NCI-H1105 (cell line): ENCODE results near the gene KRT7.
"Not testable (repeated sequence)": the region's sequence is repeated elsewhere in the genome, so short reads cannot be mapped to it uniquely, and the experiment has no call there.

ENCODE experiments used
- DNase-seq: peaks from one replicate; lab custom pipeline; 2025; lab: John Stamatoyannopoulos, UW

Gene KRT7

GRCh38 chr12:52278575-52279421 lies 45.8 kb downstream of the KRT7 start:
- DNase-seq = no peak

DNA sequence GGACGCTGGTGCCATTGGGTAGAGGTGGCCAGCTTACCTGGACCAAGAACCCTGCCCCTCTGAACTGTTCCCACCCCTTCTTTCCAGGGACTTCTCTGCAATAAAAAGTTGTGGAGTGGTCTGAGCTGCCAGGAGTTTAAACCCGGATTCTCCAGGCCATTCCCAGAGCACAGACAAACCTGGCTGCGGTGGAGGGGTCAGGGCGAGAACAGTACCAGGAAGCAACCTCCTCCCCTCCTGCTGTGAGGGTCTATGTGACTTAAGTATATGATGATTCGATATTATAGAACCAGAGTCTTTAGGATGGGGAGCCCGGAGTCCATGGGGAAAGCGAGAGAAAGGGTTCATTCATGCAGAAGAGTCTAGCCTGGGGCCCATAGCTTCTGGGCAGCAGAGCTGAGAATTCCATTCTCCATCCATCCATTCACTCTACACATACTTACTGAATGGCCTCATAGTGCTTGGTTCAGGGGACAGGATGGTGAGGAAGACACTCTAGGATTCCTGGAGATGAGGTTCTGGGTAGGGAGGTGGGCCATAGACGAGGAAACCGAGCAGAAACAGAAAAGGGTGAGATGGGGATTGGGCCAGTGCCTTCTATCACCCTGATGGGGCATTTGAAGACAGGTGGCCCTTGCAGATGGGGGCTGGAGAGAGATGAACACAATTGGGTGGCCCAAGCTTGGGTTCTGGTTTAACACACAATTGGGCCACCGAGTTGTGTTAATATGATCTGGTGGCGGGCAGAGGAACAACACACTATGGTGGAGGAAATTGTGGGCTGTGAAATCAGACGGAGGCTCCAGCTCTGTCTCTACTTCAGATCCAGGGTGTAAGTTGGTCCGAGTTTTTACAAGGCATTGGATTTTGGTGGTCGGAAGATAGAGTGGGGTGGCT lies 46.6 kb downstream of the KRT7 start:
- DNase-seq = no peak

GRCh38 chr12:52280319-52280795 lies 47.3 kb downstream of the KRT7 start:
- no peak for DNase-seq

- no peak for DNase-seq
These were observed 47.9 kb downstream of the KRT7 start for GRCh38 chr12:52280796-52281560.

- no peak for DNase-seq
These were observed 51.6 kb downstream of the KRT7 start for GRCh38 chr12:52284562-52285171.

GRCh38 chr12:52285172-52285745 lies 52.2 kb downstream of the KRT7 start:
- no peak for DNase-seq

DNA sequence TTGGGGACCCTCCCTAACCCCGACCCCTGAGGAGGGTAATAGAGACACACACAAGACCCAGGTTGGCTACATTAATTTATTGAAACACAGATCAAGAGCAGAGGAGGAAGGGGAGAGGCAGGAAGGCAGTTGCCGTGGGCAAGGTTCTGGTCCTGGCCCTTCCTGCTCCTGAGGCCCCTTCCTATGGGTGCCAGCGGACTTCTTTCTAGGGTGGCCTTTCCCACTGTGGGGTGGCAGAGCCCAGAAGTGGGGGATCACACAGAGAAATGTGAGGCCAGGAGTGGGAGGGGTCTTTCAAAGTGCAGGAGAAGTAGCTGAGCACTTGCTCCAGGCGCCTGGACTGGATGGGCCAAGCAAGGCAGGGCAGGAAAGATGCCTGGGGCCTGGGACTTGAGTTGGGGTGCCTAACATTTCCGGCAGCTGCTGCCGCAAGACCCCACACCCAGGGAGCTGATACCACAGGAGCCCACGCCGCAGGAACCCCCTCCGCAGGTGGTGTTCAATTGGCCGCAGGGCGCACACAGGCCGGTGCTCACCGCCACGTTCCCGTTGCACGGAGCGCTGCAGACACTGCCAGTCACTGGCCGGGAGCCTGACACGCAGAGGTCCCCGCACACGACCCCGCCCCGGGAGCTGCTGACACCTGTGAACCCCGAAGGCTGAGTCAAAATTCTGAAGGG lies 52.9 kb downstream of the KRT7 start:
- no peak for DNase-seq

DNA sequence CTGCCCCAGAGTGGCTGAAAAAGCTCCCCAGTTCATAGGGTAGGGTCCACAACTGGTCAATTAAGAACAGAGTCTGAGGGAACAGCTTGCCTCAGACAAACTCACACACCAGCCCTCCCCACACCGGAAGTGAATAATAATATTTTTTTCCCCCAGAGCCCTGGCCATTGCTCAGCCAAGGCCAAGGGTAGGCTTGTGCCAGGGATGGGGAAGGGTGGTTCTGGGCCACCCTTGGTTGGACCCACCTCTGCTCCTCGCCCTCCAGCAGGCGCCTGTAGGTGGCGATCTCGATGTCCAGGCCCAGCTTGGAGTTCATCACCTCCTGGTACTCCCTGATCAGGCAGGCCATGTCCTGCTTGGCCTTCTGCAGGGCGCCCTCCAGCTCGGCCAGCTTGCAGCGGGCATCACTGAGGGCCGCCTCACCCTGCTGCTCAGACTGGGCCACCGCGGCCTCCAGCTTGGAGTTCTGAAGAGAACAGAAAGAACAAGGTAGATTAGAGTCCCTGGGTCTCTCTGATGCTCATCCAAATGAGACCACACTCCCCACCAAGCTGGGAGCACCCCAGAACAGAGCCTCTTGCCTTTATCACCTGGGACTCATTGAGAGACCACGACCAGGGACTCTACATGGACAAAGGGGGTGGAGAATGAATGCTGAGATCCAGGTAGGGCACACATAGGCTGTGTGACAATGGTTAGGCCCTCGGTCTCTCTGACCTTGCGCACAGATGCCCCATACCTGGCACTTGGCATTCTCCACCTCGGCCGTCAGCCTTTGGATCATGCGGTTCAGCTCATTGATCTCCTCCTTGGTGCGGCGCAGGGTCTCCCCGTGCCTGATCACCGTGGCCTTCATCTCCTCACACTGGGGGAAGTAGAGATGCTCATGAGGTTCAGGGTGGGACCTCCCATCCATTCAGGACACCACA lies 54.1 kb downstream of the KRT7 start:
- DNase-seq = not testable (repeated sequence)

DNA sequence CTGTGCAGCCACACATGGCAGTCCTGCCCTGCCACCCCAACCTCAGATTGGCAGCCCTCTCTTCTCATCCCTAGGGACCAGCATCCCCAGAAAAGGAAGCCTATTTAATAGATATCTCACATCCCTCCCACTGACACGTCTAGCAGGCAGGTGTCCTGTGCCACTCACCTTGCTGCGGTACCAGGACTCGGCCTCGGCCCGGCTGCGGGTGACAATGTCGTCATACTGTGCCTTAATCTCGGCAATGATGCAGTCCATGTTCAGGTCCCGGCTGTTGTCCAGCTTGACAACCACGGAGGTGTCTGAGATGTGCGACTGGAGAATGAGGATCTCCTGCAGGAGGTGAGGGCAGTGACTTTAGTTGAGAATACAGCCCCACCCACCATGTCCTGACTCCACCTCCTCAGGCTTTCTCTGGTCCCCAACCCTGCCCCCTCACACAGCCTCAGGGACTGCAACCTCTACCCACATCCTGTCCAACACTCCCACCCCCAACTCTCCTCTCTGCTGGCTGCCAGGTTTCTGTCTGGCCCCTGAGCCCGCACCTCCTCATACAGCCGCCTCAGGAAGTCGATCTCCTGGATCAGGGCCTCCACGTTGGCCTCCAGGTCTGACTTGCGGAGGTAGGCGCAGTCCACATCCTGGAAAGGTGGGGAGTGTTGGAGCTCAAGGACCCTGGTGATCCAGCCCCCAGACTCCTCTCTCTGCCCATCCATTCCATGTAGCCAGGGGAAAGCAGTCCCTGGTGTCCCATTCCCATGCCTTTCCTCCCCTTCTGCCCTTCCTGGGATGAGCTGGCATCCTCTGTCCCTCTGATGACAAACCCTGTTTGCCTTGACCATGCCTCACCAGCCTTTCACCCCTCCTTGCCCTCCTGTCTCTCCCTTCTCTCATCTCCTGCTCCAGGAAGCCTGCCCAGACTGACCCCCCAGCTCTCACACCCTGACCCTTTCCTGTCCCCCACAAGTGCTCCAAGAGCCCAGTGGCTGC lies 55.1 kb downstream of the KRT7 start:
- DNase-seq = not testable (repeated sequence)

DNA sequence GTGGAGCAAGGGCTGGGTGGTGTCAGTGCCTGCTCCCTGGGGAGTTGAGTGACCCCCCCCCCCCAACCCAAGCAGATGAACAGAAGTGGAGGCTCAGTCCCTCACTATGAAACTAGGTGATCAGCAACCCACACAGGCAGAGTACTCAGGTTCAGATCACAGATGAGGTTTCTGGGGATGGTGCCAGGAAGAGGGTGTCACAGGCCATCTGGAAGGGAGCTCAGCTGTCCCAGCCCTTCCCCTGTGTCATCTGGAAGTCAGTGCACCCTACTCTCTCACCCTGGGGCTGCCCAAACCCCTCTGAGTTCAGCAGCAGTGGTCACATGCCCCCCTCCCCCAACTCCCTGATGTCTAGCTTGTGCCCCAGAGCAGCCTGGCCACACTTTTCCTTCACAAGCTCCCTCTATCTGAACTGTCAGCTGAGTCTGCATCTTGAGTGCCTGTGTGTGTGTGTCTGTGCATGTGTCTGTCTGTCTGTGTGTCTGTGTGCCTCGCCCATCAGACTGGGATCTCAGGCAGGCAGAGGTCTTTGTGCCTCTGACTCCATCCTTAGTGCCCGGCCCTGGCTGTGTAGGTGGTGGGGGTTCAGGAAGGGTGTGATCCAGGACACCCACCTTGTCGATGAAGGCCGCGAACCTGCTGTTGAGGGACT lies 57.6 kb downstream of the KRT7 start:
- not testable (repeated sequence) for DNase-seq

GRCh38 chr12:52291267-52291935 lies 58.4 kb downstream of the KRT7 start, which contains the start of gene KRT81:
KRT81 (minus strand) TSS chr12:52291534; CDS start chr12:52291465, 69 bp downstream.
- DNase-seq = no peak

GRCh38 chr12:52293926-52294325 lies 60.9 kb downstream of the KRT7 start:
- no peak for DNase-seq

DNA sequence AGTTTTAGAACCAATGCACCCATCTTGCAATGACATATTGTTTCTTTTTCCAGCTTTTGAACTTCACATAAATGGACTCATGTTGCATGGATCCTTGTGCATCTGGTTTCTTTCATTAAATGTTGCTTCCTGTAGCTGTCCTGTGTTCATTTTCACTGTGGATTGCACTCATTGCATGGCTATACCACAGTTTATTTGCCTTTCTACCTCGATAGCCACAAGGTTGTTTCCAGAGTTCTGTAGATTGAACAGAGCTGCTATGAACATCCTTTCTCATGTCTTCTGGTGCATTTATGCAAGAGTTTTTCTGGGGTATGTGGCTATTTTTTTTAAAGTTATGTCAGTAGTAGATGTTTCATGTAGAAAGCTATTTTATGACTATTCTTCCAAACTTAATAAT lies 61.8 kb downstream of the KRT7 start:
- DNase-seq = no peak

- no peak for DNase-seq
These were observed 62.6 kb downstream of the KRT7 start for GRCh38 chr12:52295663-52296062.

GRCh38 chr12:52296572-52297215 lies 63.7 kb downstream of the KRT7 start:
- no peak for DNase-seq
